Activated CD8-positive, alpha-beta T cell treated with anti-CD3 and anti-CD28 coated beads for 36 hours (primary cell): ENCODE measurements around the gene PDK3. TPM values are rescaled to one million over a fixed set of nuclear protein-coding genes. Genes with fewer than 3 reads are reported as not detected.

Experiments
- ATAC-seq: fragments of 200-7000 bp; cut with Tn5 transposase; one replicate; pipeline ENCODE4 v1.10.0; 2021; ENCODE audit warnings: mild to moderate bottlenecking, moderate library complexity
- CTCF ChIA-PET: fragments of 350-600 bp; sonication (Branson Sonifier 250); formaldehyde crosslinking; loops from one replicate; lab custom pipeline; 2021; ENCODE audit warnings: antibody characterized with exemption; lab: Charles Lee
- POLR2A ChIA-PET: fragments of 350-600 bp; sonication (Branson Sonifier 250); formaldehyde crosslinking; loops from one replicate; lab custom pipeline; 2021; ENCODE audit warnings: antibody characterized with exemption; lab: Charles Lee
- DNase-seq: peaks from one replicate; pipeline ENCODE4 v3.0.0-alpha.2; 2020
- H3K27ac Mint-ChIP-seq: one replicate; pipeline ENCODE4 v1.8.0; 2021; ENCODE audit warnings: mild to moderate bottlenecking, mixed read lengths
- H3K27me3 Mint-ChIP-seq: one replicate; pipeline ENCODE4 v1.8.0; 2021; ENCODE audit warnings: mixed read lengths
- H3K36me3 Mint-ChIP-seq: one replicate; pipeline ENCODE4 v1.8.0; 2021; ENCODE audit warnings: low read depth, mixed read lengths
- H3K4me1 Mint-ChIP-seq: one replicate; pipeline ENCODE4 v1.8.0; 2021; ENCODE audit warnings: low read depth, mixed read lengths
- H3K4me3 Mint-ChIP-seq: one replicate; pipeline ENCODE4 v1.8.0; 2021; ENCODE audit warnings: mild to moderate bottlenecking, moderate library complexity, mixed read lengths
- H3K9me3 Mint-ChIP-seq: one replicate; pipeline ENCODE4 v1.8.0; 2021; ENCODE audit warnings: mixed read lengths
- CTCF ChIP-seq: fragments of 200-600 bp; IDR thresholded peaks from one replicate; pipeline ENCODE4 v1.8.0; 2022; ENCODE audit warnings: antibody characterized with exemption, mild to moderate bottlenecking
- intact Hi-C: fragments of 100-400 bp; cut with micrococcal nuclease; formaldehyde crosslinking; loops from one replicate; pipeline ENCODE4 v1.10.0; 2022
- total RNA-seq, 2 experiments: library from RNA; stranded (reverse); gene quantifications; one replicate each; pipeline ENCODE4 v1.2.3, GENCODE V29; 2021

PDK3 gene
- total RNA-seq, 2 experiments from 2014 or later, result 46.4 to 50.8 TPM

DNA sequence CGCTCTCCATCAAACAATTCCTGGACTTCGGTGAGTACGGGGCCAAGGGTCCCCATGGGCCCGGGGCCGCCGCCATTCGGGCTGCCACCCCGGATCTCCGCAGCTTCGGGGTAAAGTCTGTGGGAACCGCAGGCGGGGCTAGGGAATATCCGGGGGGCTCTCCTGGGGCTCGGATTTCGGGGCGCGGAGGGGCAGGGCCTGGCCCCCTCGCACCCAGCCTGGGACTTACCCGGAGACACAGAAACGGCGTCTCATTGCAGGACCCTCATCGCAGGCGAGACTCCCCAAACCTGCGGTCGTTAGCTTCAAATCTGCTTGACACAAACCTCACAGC, 413 bp downstream of the PDK3 start:
- no peaks in the 10 kb centered on the region for H3K27me3 Mint-ChIP-seq
- DNase-seq (peak; percentile 21), ATAC-seq (no peak)
- H3K27ac Mint-ChIP-seq, result peak overlapping the region; percentile 68
- TF ChIP-seq CTCF, result no peak
- peak overlapping the region; percentile 82 for H3K4me3 Mint-ChIP-seq
- CTCF ChIA-PET, result interaction anchor here (1.0 to 2.7 kb wide), 2 partner anchors 33 to 70 kb away, joined by 3 to 13 read pairs; no protein-coding TSS in a partner anchor
- intact Hi-C loops, result loop anchor here (2.0 kb wide), 1 partner anchor 15 kb away; no protein-coding TSS in a partner anchor
- peaks cover 7% of the 10 kb centered on the region for H3K36me3 Mint-ChIP-seq
- POLR2A ChIA-PET, result interaction anchor here (0.7 to 2.1 kb wide), 2 partner anchors 12 to 13 kb away, joined by 3 to 8 read pairs; no protein-coding TSS in a partner anchor
- H3K4me1 Mint-ChIP-seq, result peaks cover 34% of the 10 kb centered on the region
- no peaks in the 10 kb centered on the region for H3K9me3 Mint-ChIP-seq

DNA sequence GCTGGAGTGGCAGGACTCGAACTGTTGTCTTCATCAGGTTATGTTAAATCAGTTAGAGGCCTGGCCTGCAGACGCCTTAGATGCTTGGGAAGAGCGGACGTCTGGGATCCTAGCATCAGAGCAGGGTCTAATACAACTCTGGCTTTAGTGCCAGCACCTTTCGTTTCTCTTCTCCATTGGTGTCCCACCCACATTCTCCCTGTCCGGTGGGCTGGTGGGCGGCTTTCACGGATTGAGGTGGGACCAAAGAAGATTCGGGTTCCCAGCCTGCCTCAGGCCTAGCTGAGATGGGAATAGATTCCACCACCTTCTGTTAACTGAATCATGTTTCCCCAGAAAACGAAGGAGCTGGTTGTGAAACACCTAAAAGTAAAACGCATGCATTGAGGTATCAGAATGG, 939 bp downstream of the PDK3 start:
- TF ChIP-seq CTCF, result no peak
- H3K4me3 Mint-ChIP-seq, result peak overlapping the region; percentile 82
- CTCF ChIA-PET, result interaction anchor here (2.6 to 2.7 kb wide), 2 partner anchors 33 to 70 kb away, joined by 13 to 15 read pairs; no protein-coding TSS in a partner anchor
- H3K9me3 Mint-ChIP-seq, result no peaks in the 10 kb centered on the region
- H3K4me1 Mint-ChIP-seq, result peaks cover 38% of the 10 kb centered on the region
- peak overlapping the region; percentile 68 for H3K27ac Mint-ChIP-seq
- DNase-seq, result no peak
- H3K36me3 Mint-ChIP-seq, result peaks cover 7% of the 10 kb centered on the region
- intact Hi-C loops, result no loop called here
- ATAC-seq, result no peak
- POLR2A ChIA-PET, result interaction anchor here (2.1 kb wide), 1 partner anchor 13 kb away, joined by 8 read pairs; no protein-coding TSS in a partner anchor
- H3K27me3 Mint-ChIP-seq, result no peaks in the 10 kb centered on the region

DNA sequence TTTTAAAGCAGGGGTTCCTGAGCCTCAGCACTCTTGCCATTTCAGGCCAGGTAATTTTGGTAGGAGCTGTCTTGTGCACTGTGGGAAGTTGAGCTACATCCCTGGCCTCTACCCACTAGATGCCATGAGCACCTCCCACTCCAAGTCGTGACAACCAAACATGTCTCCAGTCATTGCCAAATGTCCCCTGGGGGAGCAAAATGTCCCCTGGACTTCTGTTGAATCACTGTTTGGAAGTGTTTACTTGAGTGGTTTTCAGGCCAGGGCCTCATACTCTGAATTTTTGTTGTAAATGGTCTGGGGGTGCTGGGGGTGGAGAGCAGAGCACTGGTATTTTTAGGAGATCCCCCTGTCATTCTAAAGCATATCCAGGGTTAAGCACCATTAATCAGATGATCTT, 3.2 kb downstream of the PDK3 start:
- TF ChIP-seq CTCF, result no peak
- ChIA-PET CTCF (interaction anchor here (2.0 to 2.6 kb wide), 2 partner anchors 10 to 31 kb away, joined by 7 to 15 read pairs; no protein-coding TSS in a partner anchor), POLR2A (no interaction called here)
- H3K4me3 Mint-ChIP-seq, result peak overlapping the region; percentile 82
- H3K4me1 Mint-ChIP-seq, result peaks cover 47% of the 10 kb centered on the region
- H3K27me3 Mint-ChIP-seq, result no peaks in the 10 kb centered on the region
- DNase-seq (no peak), ATAC-seq (no peak)
- intact Hi-C loops, result no loop called here
- H3K27ac Mint-ChIP-seq, result peak overlapping the region; percentile 63
- peaks cover 7% of the 10 kb centered on the region for H3K36me3 Mint-ChIP-seq
- no peaks in the 10 kb centered on the region for H3K9me3 Mint-ChIP-seq

GRCh38 chrX:24471808-24472207, 6.7 kb downstream of the PDK3 start:
- H3K27me3 Mint-ChIP-seq, result no peaks in the 10 kb centered on the region
- peaks cover 57% of the 10 kb centered on the region for H3K4me1 Mint-ChIP-seq
- H3K36me3 Mint-ChIP-seq, result peaks cover 3% of the 10 kb centered on the region
- peak overlapping the region; percentile 78 for H3K27ac Mint-ChIP-seq
- ATAC-seq, result no peak
- H3K9me3 Mint-ChIP-seq, result no peaks in the 10 kb centered on the region
- intact Hi-C loops, result no loop called here
- CTCF ChIA-PET, result interaction anchor here (1.2 kb wide), 1 partner anchor 101 kb away, joined by 4 read pairs; no protein-coding TSS in a partner anchor
- no peak for DNase-seq
- H3K4me3 Mint-ChIP-seq, result peak overlapping the region; percentile 53
- POLR2A ChIA-PET, result no interaction called here
- no peak for TF ChIP-seq CTCF

DNA sequence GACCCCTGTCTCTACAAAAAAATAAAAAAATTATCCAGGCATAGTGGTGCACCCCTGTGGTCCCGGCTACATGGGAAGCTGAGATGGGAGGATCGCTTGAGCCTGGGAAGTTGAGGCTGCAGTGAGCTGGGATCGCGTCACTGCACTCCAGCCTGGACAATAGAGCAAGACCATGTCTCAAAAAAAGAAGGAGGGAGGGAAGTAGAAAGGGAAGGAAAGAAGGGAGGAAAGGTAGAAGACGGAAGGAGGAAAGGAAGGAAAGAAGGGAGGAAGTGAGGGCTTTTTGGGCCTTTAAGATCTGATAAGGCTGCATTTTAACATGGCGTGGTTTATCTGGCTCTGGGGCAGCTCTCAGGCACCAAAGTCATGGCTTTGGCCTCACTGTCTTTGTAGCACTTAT, 10.4 kb downstream of the PDK3 start:
- Mint-ChIP-seq H3K27me3 (no peaks in the 10 kb centered on the region), H3K4me3 (no peak overlapping the region), H3K4me1 (peaks cover 52% of the 10 kb centered on the region), H3K9me3 (no peaks in the 10 kb centered on the region), H3K27ac (no peak overlapping the region), H3K36me3 (no peaks in the 10 kb centered on the region)
- DNase-seq, result no peak
- TF ChIP-seq CTCF, result no peak
- intact Hi-C loops, result no loop called here
- no peak for ATAC-seq
- ChIA-PET POLR2A (no interaction called here), CTCF (no interaction called here)
